Adipocyte (in vitro differentiated cells): ENCODE measurements around the gene SLC23A1.
A peak's percentile ranks its signal among the peaks of the same experiment; 100 is the strongest.

Experiments used
- DNase-seq: peaks from one replicate; pipeline ENCODE4 v3.0.0-alpha.2; 2015; ENCODE audit warnings: low read depth
- H3K27me3 ChIP-seq: replicated peaks from 2 replicates; pipeline ENCODE4 v1.7.0; 2013; ENCODE audit warnings: mild to moderate bottlenecking, low read length, moderate library complexity; ENCODE audit not compliant: control insufficient read depth, insufficient read depth
- H3K36me3 ChIP-seq: 2 replicates; pipeline ENCODE4 v1.7.0; 2013; ENCODE audit warnings: low read length, mild to moderate bottlenecking, moderate library complexity; ENCODE audit not compliant: control insufficient read depth, insufficient read depth, severe bottlenecking
- H3K4me1 ChIP-seq: 2 replicates; pipeline ENCODE4 v1.7.0; 2013; ENCODE audit warnings: mild to moderate bottlenecking, low read length, moderate library complexity; ENCODE audit not compliant: control insufficient read depth, insufficient read depth
- H3K4me3 ChIP-seq: 2 replicates; pipeline ENCODE4 v1.7.0; 2013; ENCODE audit warnings: mild to moderate bottlenecking, low read length, moderate library complexity
- H3K9ac ChIP-seq: 2 replicates; pipeline ENCODE4 v1.7.0; 2013; ENCODE audit warnings: mild to moderate bottlenecking, low read length, moderate library complexity
- H3K9me3 ChIP-seq: 2 replicates; pipeline ENCODE4 v1.7.0; 2013; ENCODE audit warnings: mild to moderate bottlenecking, low read length, moderate library complexity; ENCODE audit not compliant: control insufficient read depth

Gene SLC23A1

GRCh38 chr5:139383275-139383992, at the start of gene SLC23A1:
Gene SLC23A1, minus strand, starts transcription at chr5:139383297. Its CDS starts 44 bp downstream, at chr5:139383253.
- peaks cover 32% of the 10 kb centered on the region for H3K4me1 ChIP-seq
- no peaks in the 10 kb centered on the region for H3K9me3 ChIP-seq
- H3K9ac ChIP-seq = no peak within 1 kb of the TSS
- H3K4me3 ChIP-seq = no peak within 1 kb of the TSS
- H3K27me3 ChIP-seq = no peaks in the 10 kb centered on the region
- H3K36me3 ChIP-seq = no peaks in the 10 kb centered on the region
- peak; percentile 83 for DNase-seq

- H3K9me3 ChIP-seq = no peaks in the 10 kb centered on the region
- no peaks in the 10 kb centered on the region for H3K4me1 ChIP-seq
- DNase-seq = no peak
- no peaks in the 10 kb centered on the region for H3K36me3 ChIP-seq
- no peak overlapping the region for H3K9ac ChIP-seq
- no peak overlapping the region for H3K4me3 ChIP-seq
- no peaks in the 10 kb centered on the region for H3K27me3 ChIP-seq
Measured at GRCh38 chr5:139431706-139432105, 48.6 kb upstream of the SLC23A1 start.

- H3K4me3 ChIP-seq = no peak overlapping the region
- DNase-seq = no peak
- no peaks in the 10 kb centered on the region for H3K9me3 ChIP-seq
- H3K9ac ChIP-seq = no peak overlapping the region
- H3K4me1 ChIP-seq = peaks cover 8% of the 10 kb centered on the region
- no peaks in the 10 kb centered on the region for H3K27me3 ChIP-seq
- no peaks in the 10 kb centered on the region for H3K36me3 ChIP-seq
Measured at GRCh38 chr5:139430015-139430414, 46.9 kb upstream of the SLC23A1 start.

- H3K36me3 ChIP-seq = no peaks in the 10 kb centered on the region
- H3K4me1 ChIP-seq = peaks cover 8% of the 10 kb centered on the region
- H3K27me3 ChIP-seq = no peaks in the 10 kb centered on the region
- no peak overlapping the region for H3K9ac ChIP-seq
- peak; percentile 60 for DNase-seq
- no peaks in the 10 kb centered on the region for H3K9me3 ChIP-seq
- H3K4me3 ChIP-seq = no peak overlapping the region
Measured at GRCh38 chr5:139426203-139426885, 43.2 kb upstream of the SLC23A1 start.

GRCh38 chr5:139425497-139425896, 42.4 kb upstream of the SLC23A1 start:
- Histone ChIP-seq H3K9me3 (no peaks in the 10 kb centered on the region), H3K36me3 (peaks cover 2% of the 10 kb centered on the region), H3K9ac (no peak overlapping the region), H3K4me3 (no peak overlapping the region), H3K4me1 (peaks cover 8% of the 10 kb centered on the region), H3K27me3 (no peaks in the 10 kb centered on the region)
- DNase-seq = no peak

- no peak overlapping the region for H3K4me3 ChIP-seq
- peaks cover 6% of the 10 kb centered on the region for H3K36me3 ChIP-seq
- DNase-seq = peak; percentile 87
- no peaks in the 10 kb centered on the region for H3K9me3 ChIP-seq
- H3K4me1 ChIP-seq = peaks cover 8% of the 10 kb centered on the region
- H3K9ac ChIP-seq = no peak overlapping the region
- H3K27me3 ChIP-seq = no peaks in the 10 kb centered on the region
Measured at GRCh38 chr5:139422307-139422893, 39.3 kb upstream of the SLC23A1 start.

- DNase-seq = no peak
- no peaks in the 10 kb centered on the region for H3K9me3 ChIP-seq
- H3K4me1 ChIP-seq = no peaks in the 10 kb centered on the region
- no peak overlapping the region for H3K4me3 ChIP-seq
- H3K36me3 ChIP-seq = peaks cover 6% of the 10 kb centered on the region
- no peaks in the 10 kb centered on the region for H3K27me3 ChIP-seq
- no peak overlapping the region for H3K9ac ChIP-seq
Measured at GRCh38 chr5:139419226-139420192, 36.4 kb upstream of the SLC23A1 start.

- H3K36me3 ChIP-seq = peaks cover 6% of the 10 kb centered on the region
- no peak overlapping the region for H3K4me3 ChIP-seq
- DNase-seq = no peak
- no peaks in the 10 kb centered on the region for H3K9me3 ChIP-seq
- H3K27me3 ChIP-seq = no peaks in the 10 kb centered on the region
- no peaks in the 10 kb centered on the region for H3K4me1 ChIP-seq
- H3K9ac ChIP-seq = no peak overlapping the region
Measured at GRCh38 chr5:139418793-139419192, 35.7 kb upstream of the SLC23A1 start.

GRCh38 chr5:139417214-139417613, 34.1 kb upstream of the SLC23A1 start:
- peaks cover 6% of the 10 kb centered on the region for H3K36me3 ChIP-seq
- H3K9ac ChIP-seq = no peak overlapping the region
- no peaks in the 10 kb centered on the region for H3K4me1 ChIP-seq
- H3K9me3 ChIP-seq = no peaks in the 10 kb centered on the region
- DNase-seq = peak; percentile 3
- no peaks in the 10 kb centered on the region for H3K27me3 ChIP-seq
- H3K4me3 ChIP-seq = no peak overlapping the region

GRCh38 chr5:139416651-139417050, 33.6 kb upstream of the SLC23A1 start:
- H3K36me3 ChIP-seq = peaks cover 6% of the 10 kb centered on the region
- no peak overlapping the region for H3K9ac ChIP-seq
- H3K4me1 ChIP-seq = no peaks in the 10 kb centered on the region
- H3K27me3 ChIP-seq = no peaks in the 10 kb centered on the region
- H3K9me3 ChIP-seq = no peaks in the 10 kb centered on the region
- no peak overlapping the region for H3K4me3 ChIP-seq
- no peak for DNase-seq

- no peak overlapping the region for H3K9ac ChIP-seq
- no peaks in the 10 kb centered on the region for H3K27me3 ChIP-seq
- H3K9me3 ChIP-seq = no peaks in the 10 kb centered on the region
- DNase-seq = no peak
- H3K4me1 ChIP-seq = peaks cover 6% of the 10 kb centered on the region
- peaks cover 6% of the 10 kb centered on the region for H3K36me3 ChIP-seq
- H3K4me3 ChIP-seq = no peak overlapping the region
Measured at GRCh38 chr5:139415869-139416268, 32.8 kb upstream of the SLC23A1 start.
